HG03432 (cell line): ENCODE measurements around the gene RGS4.

Source experiments
- ATAC-seq: cut with Tn5 transposase; IDR thresholded peaks from one replicate; pipeline ENCODE4 v1.9.1; 2021; ENCODE audit warnings: mild to moderate bottlenecking, moderate library complexity; ENCODE audit not compliant: unreplicated experiment

RGS4 gene

DNA sequence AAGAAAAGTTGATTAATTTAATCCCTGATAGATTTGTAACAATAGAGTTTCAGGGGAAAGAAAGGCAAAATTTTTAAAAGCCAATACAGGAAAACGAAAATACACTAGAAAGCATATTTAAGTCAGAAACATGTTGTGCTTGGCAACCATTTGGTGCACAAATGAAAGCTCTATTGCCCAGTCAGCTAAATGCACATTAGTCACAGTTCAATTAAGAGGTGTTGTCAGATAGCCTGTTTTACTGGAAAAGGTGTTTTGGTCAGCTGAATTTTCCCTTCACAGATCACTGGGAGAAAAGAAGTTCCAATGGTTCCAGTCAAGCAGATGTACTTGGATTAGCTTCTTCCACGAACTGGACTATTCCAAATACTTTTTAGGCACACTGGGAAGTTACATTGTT is 25.4 kb downstream of the RGS4 start:
- no peak for ATAC-seq

DNA sequence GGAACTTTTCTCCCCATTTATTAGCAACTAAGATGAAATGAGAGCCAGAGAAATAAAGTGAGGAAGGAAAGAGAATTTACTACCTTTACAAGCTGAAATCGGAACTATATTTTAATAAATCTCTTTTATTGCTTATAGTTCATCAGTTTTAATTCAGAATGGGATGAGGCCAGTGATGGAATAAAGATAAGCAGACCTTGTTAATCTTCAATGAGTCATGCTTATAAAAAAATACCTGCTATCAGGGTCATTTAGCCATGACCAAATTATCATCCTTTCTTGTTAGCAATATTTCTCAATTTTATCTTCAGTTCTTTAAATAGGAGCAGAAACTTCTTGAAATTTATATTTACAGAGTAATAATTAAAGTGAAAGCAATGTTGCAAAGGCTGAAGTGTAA is 26.1 kb downstream of the RGS4 start:
- ATAC-seq = no peak

DNA sequence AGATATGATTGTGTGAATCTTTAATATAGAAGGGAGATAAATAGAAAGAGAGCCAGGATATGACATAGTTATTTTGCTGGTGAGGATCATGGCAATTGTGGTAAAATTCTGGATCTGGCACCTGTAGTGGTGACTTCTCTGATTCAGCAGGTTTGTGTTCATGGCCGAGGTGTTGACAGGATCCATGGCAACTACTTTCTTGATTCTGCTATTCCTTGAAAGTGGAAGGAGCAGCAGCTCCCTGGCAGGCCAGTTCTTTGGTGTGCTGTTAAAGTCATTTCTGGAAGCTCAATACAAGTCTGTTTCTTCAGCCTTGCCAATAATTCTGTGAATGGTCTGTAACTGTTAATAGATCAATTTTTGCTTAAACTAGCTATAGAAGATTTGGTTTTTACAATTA is 33.4 kb downstream of the RGS4 start:
- no peak for ATAC-seq

DNA sequence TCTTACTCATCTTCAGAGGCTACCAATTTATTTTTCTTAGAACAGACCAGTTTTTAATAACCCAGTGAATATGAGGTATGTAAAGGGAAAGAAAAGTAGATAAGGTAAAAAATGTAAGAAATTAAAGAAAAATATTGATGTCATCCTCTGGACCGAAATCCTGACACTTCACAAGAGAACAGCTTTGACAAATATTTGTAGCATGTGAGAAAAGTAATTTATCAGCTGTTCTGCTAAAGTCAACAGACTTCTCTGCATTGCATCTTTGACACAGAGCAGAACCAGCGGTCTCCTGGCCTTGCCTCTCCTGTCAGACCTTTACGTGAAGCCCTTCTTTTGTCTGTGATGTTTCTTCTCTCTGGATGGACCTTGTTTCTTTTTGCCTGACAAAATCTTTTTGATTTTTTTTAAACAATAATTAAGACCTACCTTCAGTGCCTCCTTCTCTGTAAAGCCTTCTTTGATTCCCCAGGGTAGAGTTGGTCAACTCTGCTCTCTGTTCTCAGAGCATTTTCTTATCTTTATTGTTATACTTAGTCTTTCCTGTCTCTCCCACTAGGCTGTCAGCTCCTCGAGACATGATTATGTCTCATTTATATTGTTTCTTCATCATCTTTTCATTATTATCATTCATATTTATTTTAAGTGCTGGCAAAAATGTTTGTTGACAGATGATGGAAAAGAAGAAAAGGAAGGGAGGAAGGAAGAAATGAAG is 35.4 kb downstream of the RGS4 start:
- ATAC-seq = no peak

DNA sequence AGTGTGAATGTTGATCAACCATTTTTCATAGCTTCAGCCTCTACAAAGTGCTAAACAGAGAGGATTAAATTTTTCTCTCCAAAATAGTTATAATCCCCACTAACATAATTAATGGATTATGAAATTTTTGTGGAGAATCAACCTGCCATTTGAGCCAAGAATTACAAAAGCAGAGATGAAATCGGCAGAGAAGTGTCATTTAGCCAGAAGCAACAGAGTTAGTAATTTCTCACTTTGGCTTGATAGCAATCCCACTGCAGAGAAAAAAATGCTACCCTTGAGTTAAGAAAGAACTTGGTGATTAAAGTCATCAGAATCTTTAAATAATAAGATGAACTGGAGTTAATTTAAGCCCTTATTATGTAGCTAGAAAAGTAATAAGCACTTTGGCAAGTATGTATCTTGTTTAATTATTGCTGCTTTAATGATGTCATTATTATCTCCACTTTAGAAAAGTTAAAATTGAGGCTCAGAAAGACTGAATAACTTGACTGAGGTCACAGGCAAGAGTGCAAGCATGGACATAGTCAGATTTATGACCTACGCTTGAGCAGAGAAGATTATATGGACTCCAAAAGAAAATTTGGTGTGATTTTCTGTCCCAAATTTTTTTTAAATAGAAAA is 37.3 kb downstream of the RGS4 start:
- ATAC-seq = no peak

DNA sequence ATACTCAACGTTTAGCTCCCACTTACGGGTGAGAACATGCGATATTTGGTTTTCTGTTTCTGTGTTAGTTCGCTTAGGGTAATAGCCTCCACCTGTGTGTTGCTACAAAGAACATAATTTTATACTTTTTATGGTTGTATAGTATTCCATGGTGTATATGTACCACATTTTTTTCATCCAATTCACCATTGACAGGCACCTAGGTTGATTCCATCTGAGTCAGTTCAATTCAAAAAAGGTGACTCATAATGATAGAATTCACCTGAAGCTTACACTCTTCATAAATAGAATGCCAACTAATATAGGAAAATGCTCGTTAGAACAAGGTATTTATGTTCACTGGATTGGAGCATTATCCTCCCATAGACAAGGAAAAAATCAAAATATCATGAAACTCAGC is 38.5 kb downstream of the RGS4 start:
- ATAC-seq = no peak

DNA sequence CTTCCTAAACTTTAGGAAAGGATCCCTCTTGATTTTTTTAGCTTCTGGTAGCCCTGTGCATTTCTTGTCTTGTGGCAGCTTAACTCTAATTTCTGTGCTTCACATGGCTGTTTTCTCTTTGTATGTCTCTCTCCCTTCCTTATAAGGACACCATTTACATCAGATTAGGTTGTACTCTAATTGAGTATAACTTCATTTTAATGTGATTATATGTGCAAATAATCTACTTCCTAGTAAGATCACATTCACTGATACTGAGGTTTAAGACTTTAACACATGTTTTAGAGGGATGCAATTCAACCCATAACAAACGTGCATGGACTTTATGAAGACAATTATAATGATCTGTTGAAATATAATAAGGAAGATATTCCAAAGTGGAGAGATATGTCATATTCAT is 46.7 kb downstream of the RGS4 start:
- ATAC-seq = no peak

DNA sequence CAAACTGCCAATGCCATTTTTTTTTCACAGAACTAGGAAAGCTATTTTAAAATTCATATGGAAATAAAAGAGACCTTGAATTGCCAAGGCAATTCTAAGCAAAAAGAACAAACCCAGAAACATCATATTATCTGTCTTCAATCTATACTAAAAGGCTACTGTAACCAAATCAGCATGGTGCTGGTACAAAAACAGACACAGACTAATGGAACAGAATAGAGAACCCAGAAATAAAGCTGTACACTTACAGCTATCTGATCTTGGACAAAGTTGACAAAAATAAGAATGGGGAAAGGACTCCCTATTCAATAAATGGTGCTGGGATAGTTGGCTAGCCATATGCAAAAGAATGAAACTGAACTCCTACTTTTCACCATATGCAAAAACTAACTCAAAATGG is 50.5 kb downstream of the RGS4 start:
- no peak for ATAC-seq

DNA sequence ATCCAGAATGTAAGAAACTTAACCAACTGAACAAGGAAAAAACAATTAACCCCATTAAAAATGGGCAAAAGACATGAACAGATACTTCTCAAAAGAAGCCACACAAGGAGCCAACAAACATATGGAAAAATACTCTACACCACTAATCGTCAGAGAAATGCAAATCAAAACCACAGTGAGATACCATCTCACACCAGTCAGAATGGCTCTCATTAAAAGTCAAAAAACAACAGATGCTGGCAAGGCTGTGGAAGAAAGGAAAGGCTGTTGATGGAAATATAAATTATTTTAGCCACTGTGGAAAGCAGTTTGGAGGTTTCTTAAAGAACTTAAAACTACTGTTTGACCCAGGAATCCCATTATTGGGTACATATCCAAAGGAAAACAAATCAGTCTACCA is 51.2 kb downstream of the RGS4 start:
- no peak for ATAC-seq

DNA sequence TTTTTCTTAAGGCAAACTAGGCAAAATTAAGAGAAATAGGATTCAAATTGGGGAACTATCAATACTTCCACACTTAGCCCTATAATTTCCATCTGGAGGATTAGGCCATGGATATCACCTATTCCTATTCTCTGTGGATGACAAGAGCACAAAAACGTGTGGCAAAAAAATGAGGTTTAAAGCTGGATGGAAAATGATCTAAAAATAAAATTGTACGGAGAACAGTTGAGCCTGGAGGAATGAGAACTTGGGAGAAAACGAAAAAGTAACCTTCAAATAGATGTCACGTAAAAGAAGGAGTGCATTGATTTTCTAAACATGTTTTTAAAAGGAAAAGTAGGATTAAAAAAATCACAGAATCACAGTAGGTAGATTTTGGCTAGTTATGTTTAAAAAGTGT is 55.7 kb downstream of the RGS4 start:
- ATAC-seq = no peak
